Measurements from ENCODE around the gene COG1. TPM values are rescaled to one million over a fixed set of nuclear protein-coding genes. Genes with fewer than 3 reads are reported as not detected.

Gene COG1
- total and polyA plus RNA-seq, 9 of the 15 experiments (the other 6 are each of a cell fraction or from before 2014, with no cell fraction given) = 9.5 to 26.8 (median 12.9) TPM

DNA sequence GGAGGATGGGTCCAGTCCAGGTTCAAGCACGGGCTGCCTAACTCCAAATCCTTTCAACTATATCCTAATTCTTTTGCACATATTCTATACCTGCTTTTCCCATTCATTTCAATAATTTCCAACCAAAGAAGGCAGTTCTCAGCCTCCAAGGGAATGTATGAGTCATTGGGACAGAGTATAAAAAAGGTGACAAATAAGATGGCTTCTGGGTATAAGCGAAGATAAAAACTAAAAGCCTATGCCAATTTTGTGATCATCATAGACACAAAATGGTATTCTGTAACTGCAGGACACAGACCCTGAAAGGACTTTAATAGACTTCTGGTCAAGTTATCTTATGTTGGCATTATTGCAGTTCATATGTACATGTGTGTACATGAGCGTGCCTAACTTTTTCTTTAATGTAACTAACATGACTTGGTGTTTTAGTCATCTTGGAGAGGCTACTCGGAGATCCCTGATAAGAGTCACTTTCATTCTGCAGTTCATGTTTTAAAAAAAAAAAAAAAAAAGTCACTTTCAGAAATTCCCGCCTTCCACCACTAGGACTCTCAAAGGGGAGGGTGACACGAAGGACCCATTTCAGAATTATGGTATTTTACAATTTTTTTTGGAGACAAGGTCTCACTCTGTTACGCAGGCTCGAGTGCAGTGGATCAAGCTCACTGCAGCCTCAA lies 17.3 kb downstream of the COG1 start (continued):
- TF ChIP-seq, protein P1, sequence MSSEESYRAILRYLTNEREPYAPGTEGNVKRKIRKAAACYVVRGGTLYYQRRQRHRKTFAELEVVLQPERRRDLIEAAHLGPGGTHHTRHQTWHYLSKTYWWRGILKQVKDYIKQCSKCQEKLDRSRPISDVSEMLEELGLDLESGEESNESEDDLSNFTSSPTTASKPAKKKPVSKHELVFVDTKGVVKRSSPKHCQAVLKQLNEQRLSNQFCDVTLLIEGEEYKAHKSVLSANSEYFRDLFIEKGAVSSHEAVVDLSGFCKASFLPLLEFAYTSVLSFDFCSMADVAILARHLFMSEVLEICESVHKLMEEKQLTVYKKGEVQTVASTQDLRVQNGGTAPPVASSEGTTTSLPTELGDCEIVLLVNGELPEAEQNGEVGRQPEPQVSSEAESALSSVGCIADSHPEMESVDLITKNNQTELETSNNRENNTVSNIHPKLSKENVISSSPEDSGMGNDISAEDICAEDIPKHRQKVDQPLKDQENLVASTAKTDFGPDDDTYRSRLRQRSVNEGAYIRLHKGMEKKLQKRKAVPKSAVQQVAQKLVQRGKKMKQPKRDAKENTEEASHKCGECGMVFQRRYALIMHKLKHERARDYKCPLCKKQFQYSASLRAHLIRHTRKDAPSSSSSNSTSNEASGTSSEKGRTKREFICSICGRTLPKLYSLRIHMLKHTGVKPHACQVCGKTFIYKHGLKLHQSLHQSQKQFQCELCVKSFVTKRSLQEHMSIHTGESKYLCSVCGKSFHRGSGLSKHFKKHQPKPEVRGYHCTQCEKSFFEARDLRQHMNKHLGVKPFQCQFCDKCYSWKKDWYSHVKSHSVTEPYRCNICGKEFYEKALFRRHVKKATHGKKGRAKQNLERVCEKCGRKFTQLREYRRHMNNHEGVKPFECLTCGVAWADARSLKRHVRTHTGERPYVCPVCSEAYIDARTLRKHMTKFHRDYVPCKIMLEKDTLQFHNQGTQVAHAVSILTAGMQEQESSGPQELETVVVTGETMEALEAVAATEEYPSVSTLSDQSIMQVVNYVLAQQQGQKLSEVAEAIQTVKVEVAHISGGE (CRISPR knock-in tag; IDR thresholded peaks at IDR 0.05) = no peak
- TF ChIP-seq ZFP30 (CRISPR knock-in tag; IDR thresholded peaks at IDR 0.05; ENCODE audit: borderline replicate concordance) (no peak), ZNF316 (IDR thresholded peaks at IDR 0.05) (0 out of 2 replicates have a peak, but pooled peaks have one; percentile 9), KLF1 (tag; IDR thresholded peaks at IDR 0.05) (no peak), ETV5 (CRISPR knock-in tag; IDR thresholded peaks at IDR 0.05; ENCODE audit: low read depth) (no peak), PHB2 (IDR thresholded peaks at IDR 0.05; ENCODE audit: low read depth) (no peak), MYBL2 (IDR thresholded peaks at IDR 0.05; ENCODE audit: low read depth) (no peak), MYBL2 (CRISPR knock-in tag; IDR thresholded peaks at IDR 0.05; ENCODE audit: borderline replicate concordance) (no peak), ZNF12 (CRISPR knock-in tag; IDR thresholded peaks at IDR 0.05) (no peak), RB1 (IDR thresholded peaks at IDR 0.05; ENCODE audit: low read depth) (peak; percentile 20; the same call in 1 of the 2 replicates), NEUROD1 (IDR thresholded peaks at IDR 0.05; ENCODE audit: borderline replicate concordance, low read depth, low read length, partially characterized antibody) (no peak), NFRKB (IDR thresholded peaks at IDR 0.05; ENCODE audit: low read depth) (no peak), MAFG (tag; conservative IDR thresholded peaks at IDR 0.05) (peak; percentile 50; the same call in 1 of the 2 replicates), PTRF (tag; IDR thresholded peaks at IDR 0.05) (no peak), SMARCA4 (IDR thresholded peaks at IDR 0.05) (peak; percentile 60)
- TF ChIP-seq, protein P2, sequence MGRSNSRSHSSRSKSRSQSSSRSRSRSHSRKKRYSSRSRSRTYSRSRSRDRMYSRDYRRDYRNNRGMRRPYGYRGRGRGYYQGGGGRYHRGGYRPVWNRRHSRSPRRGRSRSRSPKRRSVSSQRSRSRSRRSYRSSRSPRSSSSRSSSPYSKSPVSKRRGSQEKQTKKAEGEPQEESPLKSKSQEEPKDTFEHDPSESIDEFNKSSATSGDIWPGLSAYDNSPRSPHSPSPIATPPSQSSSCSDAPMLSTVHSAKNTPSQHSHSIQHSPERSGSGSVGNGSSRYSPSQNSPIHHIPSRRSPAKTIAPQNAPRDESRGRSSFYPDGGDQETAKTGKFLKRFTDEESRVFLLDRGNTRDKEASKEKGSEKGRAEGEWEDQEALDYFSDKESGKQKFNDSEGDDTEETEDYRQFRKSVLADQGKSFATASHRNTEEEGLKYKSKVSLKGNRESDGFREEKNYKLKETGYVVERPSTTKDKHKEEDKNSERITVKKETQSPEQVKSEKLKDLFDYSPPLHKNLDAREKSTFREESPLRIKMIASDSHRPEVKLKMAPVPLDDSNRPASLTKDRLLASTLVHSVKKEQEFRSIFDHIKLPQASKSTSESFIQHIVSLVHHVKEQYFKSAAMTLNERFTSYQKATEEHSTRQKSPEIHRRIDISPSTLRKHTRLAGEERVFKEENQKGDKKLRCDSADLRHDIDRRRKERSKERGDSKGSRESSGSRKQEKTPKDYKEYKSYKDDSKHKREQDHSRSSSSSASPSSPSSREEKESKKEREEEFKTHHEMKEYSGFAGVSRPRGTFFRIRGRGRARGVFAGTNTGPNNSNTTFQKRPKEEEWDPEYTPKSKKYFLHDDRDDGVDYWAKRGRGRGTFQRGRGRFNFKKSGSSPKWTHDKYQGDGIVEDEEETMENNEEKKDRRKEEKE (IDR thresholded peaks at IDR 0.05; ENCODE audit: borderline replicate concordance in 1 of 2, control insufficient read depth in 1 of 2, low read depth in 2 of 2, low read length in 1 of 2) = no peak
- TF ChIP-seq, protein P3, sequence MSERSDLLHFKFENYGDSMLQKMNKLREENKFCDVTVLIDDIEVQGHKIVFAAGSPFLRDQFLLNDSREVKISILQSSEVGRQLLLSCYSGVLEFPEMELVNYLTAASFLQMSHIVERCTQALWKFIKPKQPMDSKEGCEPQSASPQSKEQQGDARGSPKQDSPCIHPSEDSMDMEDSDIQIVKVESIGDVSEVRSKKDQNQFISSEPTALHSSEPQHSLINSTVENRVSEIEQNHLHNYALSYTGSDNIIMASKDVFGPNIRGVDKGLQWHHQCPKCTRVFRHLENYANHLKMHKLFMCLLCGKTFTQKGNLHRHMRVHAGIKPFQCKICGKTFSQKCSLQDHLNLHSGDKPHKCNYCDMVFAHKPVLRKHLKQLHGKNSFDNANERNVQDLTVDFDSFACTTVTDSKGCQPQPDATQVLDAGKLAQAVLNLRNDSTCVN (CRISPR knock-in tag; IDR thresholded peaks at IDR 0.05) = no peak
- TF ChIP-seq, protein P4, sequence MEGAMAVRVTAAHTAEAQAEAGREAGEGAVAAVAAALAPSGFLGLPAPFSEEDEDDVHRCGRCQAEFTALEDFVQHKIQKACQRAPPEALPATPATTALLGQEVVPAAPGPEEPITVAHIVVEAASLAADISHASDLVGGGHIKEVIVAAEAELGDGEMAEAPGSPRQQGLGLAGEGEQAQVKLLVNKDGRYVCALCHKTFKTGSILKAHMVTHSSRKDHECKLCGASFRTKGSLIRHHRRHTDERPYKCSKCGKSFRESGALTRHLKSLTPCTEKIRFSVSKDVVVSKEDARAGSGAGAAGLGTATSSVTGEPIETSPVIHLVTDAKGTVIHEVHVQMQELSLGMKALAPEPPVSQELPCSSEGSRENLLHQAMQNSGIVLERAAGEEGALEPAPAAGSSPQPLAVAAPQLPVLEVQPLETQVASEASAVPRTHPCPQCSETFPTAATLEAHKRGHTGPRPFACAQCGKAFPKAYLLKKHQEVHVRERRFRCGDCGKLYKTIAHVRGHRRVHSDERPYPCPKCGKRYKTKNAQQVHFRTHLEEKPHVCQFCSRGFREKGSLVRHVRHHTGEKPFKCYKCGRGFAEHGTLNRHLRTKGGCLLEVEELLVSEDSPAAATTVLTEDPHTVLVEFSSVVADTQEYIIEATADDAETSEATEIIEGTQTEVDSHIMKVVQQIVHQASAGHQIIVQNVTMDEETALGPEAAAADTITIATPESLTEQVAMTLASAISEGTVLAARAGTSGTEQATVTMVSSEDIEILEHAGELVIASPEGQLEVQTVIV (CRISPR knock-in tag; IDR thresholded peaks at IDR 0.05; ENCODE audit: borderline replicate concordance) = no peak

All from K562 (cell line).